GM03348 (cell line): ENCODE results near the gene ZFP30.
"Not testable (repeated sequence)": the region's sequence is repeated elsewhere in the genome, so short reads cannot be mapped to it uniquely, and the experiment has no call there.

Experiments
- DNase-seq: peaks from one replicate; pipeline ENCODE4 v3.0.0; 2012; ENCODE audit warnings: low spot score

Gene ZFP30

GRCh38 chr19:37655301-37655688 is at the start of gene ZFP30:
Gene ZFP30, minus strand, starts transcription at chr19:37655465. Its CDS starts 7,643 bp downstream, at chr19:37647822.
- peak; percentile 83 for DNase-seq

GRCh38 chr19:37699057-37699456 is 43.8 kb upstream of the ZFP30 start:
- no peak for DNase-seq

- no peak for DNase-seq
Observed at GRCh38 chr19:37698216-37698615, 43.0 kb upstream of the ZFP30 start.

- DNase-seq = no peak
Observed at GRCh38 chr19:37695144-37695899, 40.1 kb upstream of the ZFP30 start.

GRCh38 chr19:37692956-37693620 is 37.8 kb upstream of the ZFP30 start:
- no peak for DNase-seq

- DNase-seq = peak; percentile 88
Observed at GRCh38 chr19:37691881-37692504, 36.7 kb upstream of the ZFP30 start.

GRCh38 chr19:37683520-37683919 is 28.3 kb upstream of the ZFP30 start:
- DNase-seq = no peak

- no peak for DNase-seq
Observed at GRCh38 chr19:37669450-37669914, 14.2 kb upstream of the ZFP30 start.

- DNase-seq = not testable (repeated sequence)
Observed at GRCh38 chr19:37657157-37657556, 1.9 kb upstream of the ZFP30 start.

GRCh38 chr19:37655689-37656371 is 565 bp upstream of the ZFP30 start:
- DNase-seq = peak; percentile 92

- DNase-seq = peak; percentile 59
Observed at GRCh38 chr19:37654629-37655300, 500 bp downstream of the ZFP30 start.

- peak; percentile 35 for DNase-seq
Observed at GRCh38 chr19:37654118-37654517, 1.1 kb downstream of the ZFP30 start.

- no peak for DNase-seq
Observed at GRCh38 chr19:37635076-37636056, 19.9 kb downstream of the ZFP30 start.

- peak; percentile 61 for DNase-seq
Observed at GRCh38 chr19:37594982-37595382, 60.3 kb downstream of the ZFP30 start.

- DNase-seq = peak; percentile 94
Observed at GRCh38 chr19:37594304-37594981, 60.8 kb downstream of the ZFP30 start, which contains the start of the genes ZNF540 and ZNF571. Gene ZNF540, plus strand, starts transcription at chr19:37594876. Its CDS starts 3,572 bp downstream, at chr19:37598448. Gene ZNF571, minus strand, starts transcription at chr19:37594792. Its CDS starts 8,116 bp downstream, at chr19:37586676.

GRCh38 chr19:37593996-37594303 is 61.3 kb downstream of the ZFP30 start:
- DNase-seq = no peak

- no peak for DNase-seq
Observed at GRCh38 chr19:37583340-37583739, 71.9 kb downstream of the ZFP30 start.

- no peak for DNase-seq
Observed at GRCh38 chr19:37572203-37572602, 83.1 kb downstream of the ZFP30 start.

- DNase-seq = no peak
Observed at GRCh38 chr19:37565370-37565669, 89.9 kb downstream of the ZFP30 start.
